Spinal cord (tissue), 10 donors: ENCODE measurements around the gene SSH2. TPM values are rescaled to one million over a fixed set of nuclear protein-coding genes. Genes with fewer than 3 reads are reported as not detected.
A peak's percentile ranks its signal among the peaks of the same experiment; 100 is the strongest.

ENCODE experiments used
- DNase-seq, 6 donors: peaks; one replicate each; pipeline versions ENCODE4 v3.0.0 to v3.0.0-alpha.2; 2013 to 2015; ENCODE audit warnings: low spot score in 6 of 6, low read depth in 4 of 6
- H3K27ac ChIP-seq: one replicate; pipeline ENCODE4 v1.5.1; 2013; ENCODE audit warnings: low read depth, low read length, control low read depth
- H3K27me3 ChIP-seq: one replicate; pipeline ENCODE4 v1.6.1; 2013; ENCODE audit warnings: low read length; ENCODE audit not compliant: control insufficient read depth, insufficient read depth
- H3K36me3 ChIP-seq: one replicate; pipeline ENCODE4 v1.6.1; 2013; ENCODE audit warnings: low read length; ENCODE audit not compliant: control insufficient read depth, insufficient read depth
- H3K4me1 ChIP-seq: one replicate; pipeline ENCODE4 v1.6.1; 2013; ENCODE audit warnings: low read length; ENCODE audit not compliant: control insufficient read depth, insufficient read depth
- H3K4me3 ChIP-seq: one replicate; pipeline ENCODE4 v1.5.1; 2013; ENCODE audit warnings: low read depth, low read length, control low read depth
- H3K9me3 ChIP-seq: one replicate; pipeline ENCODE4 v1.6.1; 2013; ENCODE audit warnings: low read length; ENCODE audit not compliant: control insufficient read depth, insufficient read depth
- WGBS: methylation state at CpG from one replicate; pipeline ENCODE4 v1.1.5; 2013; ENCODE audit warnings: missing lambda C conversion rate; ENCODE audit not compliant: insufficient coverage; 5-methylcytosine and 5-hydroxymethylcytosine counted together
- polyA plus RNA-seq, 2 donors: library from polyadenylated mRNA; unstranded; fragments of 120-200 nt; gene quantifications; one replicate each; pipeline ENCODE4 v1.2.1, GENCODE V29; 2013; ENCODE audit not compliant: insufficient read length in 2 of 2
- total RNA-seq, 2 donors: library from RNA; depleted of rRNA in 1 of 2; stranded (reverse); fragments of 120-200 nt in 1 of 2; fragments of >200 nt in 1 of 2; gene quantifications; one replicate each; pipeline versions ENCODE4 v1.2.3 to v1.2.4, GENCODE V29; 2013 to 2014
- donor health status: healthy.

Gene SSH2
- total and polyA plus RNA-seq, 4 donors: 22.5 to 26.6 (median 23.4) TPM

DNA sequence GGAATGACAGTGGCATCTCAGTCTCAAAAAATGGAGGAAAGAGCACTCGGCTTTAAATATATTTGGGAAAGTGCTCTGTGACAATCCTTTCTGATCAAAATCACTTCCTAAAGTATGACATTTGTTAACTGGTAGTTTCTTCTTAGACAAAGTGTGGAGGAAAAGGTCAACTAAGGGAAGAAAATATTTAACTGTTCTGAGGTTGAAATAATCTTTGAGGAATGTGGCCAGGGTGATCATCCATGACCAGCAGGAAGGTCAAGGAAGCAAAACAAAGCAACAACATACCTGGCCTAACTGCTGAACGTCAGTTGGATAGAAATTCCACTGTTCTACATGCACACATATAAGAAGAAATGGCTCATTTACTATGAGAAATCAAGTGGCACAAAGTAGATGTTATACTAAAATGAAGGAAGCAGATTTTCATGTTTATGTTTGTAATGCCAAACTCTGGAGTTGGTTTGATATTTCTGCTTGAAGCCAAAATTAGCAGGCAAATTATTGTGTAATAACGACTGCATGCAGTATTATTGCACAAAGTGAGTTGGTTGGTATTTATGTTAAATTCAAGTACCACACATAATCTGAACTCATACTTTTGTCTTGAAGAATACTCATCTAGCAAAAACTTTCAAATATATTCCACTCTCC, 220.0 kb downstream of the SSH2 start:
- no peak overlapping the region for H3K27ac ChIP-seq
- no peaks in the 10 kb centered on the region for H3K9me3 ChIP-seq
- no peak overlapping the region for H3K4me3 ChIP-seq
- no peaks in the 10 kb centered on the region for H3K4me1 ChIP-seq
- no CpG with 5 or more reads among the region's 3 CpGs for WGBS
- no peaks in the 10 kb centered on the region for H3K27me3 ChIP-seq
- H3K36me3 ChIP-seq: no peaks in the 10 kb centered on the region
- no peak for DNase-seq

GRCh38 chr17:29707212-29707571, 222.8 kb downstream of the SSH2 start:
- Histone ChIP-seq H3K27me3 (no peaks in the 10 kb centered on the region), H3K4me3 (no peak overlapping the region), H3K36me3 (peaks cover 3% of the 10 kb centered on the region), H3K27ac (no peak overlapping the region), H3K4me1 (no peaks in the 10 kb centered on the region), H3K9me3 (no peaks in the 10 kb centered on the region)
- DNase-seq: no peak

- no peak overlapping the region for H3K4me3 ChIP-seq
- H3K9me3 ChIP-seq: no peaks in the 10 kb centered on the region
- H3K27me3 ChIP-seq: no peaks in the 10 kb centered on the region
- no peaks in the 10 kb centered on the region for H3K4me1 ChIP-seq
- H3K27ac ChIP-seq: peak overlapping the region; percentile 7
- peaks cover 11% of the 10 kb centered on the region for H3K36me3 ChIP-seq
- DNase-seq: no peak
Observed at GRCh38 chr17:29706045-29706431, 224.0 kb downstream of the SSH2 start.

- no peak for DNase-seq
- H3K27me3 ChIP-seq: no peaks in the 10 kb centered on the region
- 87% methylated on average over 2 of the region's 3 CpGs for WGBS
- H3K9me3 ChIP-seq: no peaks in the 10 kb centered on the region
- no peak overlapping the region for H3K4me3 ChIP-seq
- H3K4me1 ChIP-seq: no peaks in the 10 kb centered on the region
- peak overlapping the region; percentile 7 for H3K27ac ChIP-seq
- H3K36me3 ChIP-seq: peaks cover 11% of the 10 kb centered on the region
Observed at GRCh38 chr17:29705386-29705785, 224.6 kb downstream of the SSH2 start.

GRCh38 chr17:29699283-29699682, 230.7 kb downstream of the SSH2 start:
- Histone ChIP-seq H3K9me3 (no peaks in the 10 kb centered on the region), H3K4me1 (peaks cover 4% of the 10 kb centered on the region), H3K4me3 (no peak overlapping the region), H3K27ac (peak overlapping the region; percentile 36), H3K36me3 (peaks cover 11% of the 10 kb centered on the region), H3K27me3 (no peaks in the 10 kb centered on the region)
- WGBS: 7% methylated on average over 2 of the region's 2 CpGs
- DNase-seq: peak in 2 of 6 donors; percentile 66 to 67

GRCh38 chr17:29698837-29699236, 231.2 kb downstream of the SSH2 start:
- no peaks in the 10 kb centered on the region for H3K27me3 ChIP-seq
- H3K36me3 ChIP-seq: peaks cover 11% of the 10 kb centered on the region
- no peaks in the 10 kb centered on the region for H3K9me3 ChIP-seq
- peaks cover 4% of the 10 kb centered on the region for H3K4me1 ChIP-seq
- peak overlapping the region; percentile 36 for H3K27ac ChIP-seq
- DNase-seq: no peak
- H3K4me3 ChIP-seq: no peak overlapping the region
- 80% methylated on average over 1 of the region's 1 CpG for WGBS

- Histone ChIP-seq H3K4me1 (peaks cover 4% of the 10 kb centered on the region), H3K4me3 (no peak overlapping the region), H3K27ac (no peak overlapping the region), H3K27me3 (no peaks in the 10 kb centered on the region), H3K36me3 (peaks cover 11% of the 10 kb centered on the region), H3K9me3 (no peaks in the 10 kb centered on the region)
- no peak for DNase-seq
- WGBS: no CpG with 5 or more reads among the region's 6 CpGs
Observed at GRCh38 chr17:29698019-29698777, 231.8 kb downstream of the SSH2 start.

DNA sequence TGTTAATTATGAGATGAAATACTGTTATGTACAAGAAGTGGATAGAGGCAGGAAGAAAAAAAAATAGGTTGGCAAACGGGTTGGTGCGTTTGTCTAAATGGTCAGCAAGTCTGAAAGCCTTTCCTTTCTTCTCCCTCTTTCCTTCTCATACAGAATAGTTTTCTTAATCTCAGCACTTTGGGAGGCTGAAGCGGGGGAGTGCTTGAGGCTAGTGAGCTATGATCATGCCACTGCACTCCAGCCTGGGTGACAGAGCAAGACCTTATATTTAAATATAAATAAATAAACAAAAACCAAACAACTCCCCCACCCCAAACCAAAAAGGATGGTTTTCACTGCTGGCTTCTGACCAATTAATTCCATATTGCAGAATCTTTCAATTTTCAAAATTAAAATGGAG, 232.7 kb downstream of the SSH2 start:
- peaks cover 11% of the 10 kb centered on the region for H3K36me3 ChIP-seq
- H3K27me3 ChIP-seq: no peaks in the 10 kb centered on the region
- H3K4me3 ChIP-seq: no peak overlapping the region
- DNase-seq: no peak
- WGBS: no CpG with 5 or more reads among the region's 3 CpGs
- peaks cover 4% of the 10 kb centered on the region for H3K4me1 ChIP-seq
- H3K9me3 ChIP-seq: no peaks in the 10 kb centered on the region
- no peak overlapping the region for H3K27ac ChIP-seq

GRCh38 chr17:29694918-29695563, 235.0 kb downstream of the SSH2 start:
- no CpG with 5 or more reads among the region's 5 CpGs for WGBS
- Histone ChIP-seq H3K4me1 (peaks cover 4% of the 10 kb centered on the region), H3K27ac (no peak overlapping the region), H3K9me3 (no peaks in the 10 kb centered on the region), H3K27me3 (no peaks in the 10 kb centered on the region), H3K36me3 (peaks cover 2% of the 10 kb centered on the region), H3K4me3 (no peak overlapping the region)
- no peak for DNase-seq

DNA sequence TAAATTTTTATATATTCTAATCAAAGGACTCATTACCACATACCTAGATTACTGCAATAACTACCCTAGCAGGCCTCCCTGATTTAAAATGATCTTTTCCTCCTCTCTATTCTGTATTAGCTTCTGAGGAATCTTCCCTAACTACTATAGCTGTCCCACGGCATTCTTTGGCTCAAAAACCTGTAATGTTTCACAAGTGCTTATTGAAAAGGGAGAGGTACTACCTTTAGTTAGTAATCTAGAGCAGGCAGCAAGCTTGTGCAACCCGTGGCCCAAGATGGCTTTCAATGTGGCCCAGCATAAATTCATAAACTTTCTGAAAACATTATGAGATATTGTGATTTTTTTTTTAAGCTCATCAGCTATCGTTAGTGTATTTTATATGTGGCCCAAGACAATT, 236.3 kb downstream of the SSH2 start:
- H3K36me3 ChIP-seq: peaks cover 2% of the 10 kb centered on the region
- H3K4me3 ChIP-seq: no peak overlapping the region
- H3K9me3 ChIP-seq: no peaks in the 10 kb centered on the region
- DNase-seq: no peak
- H3K27me3 ChIP-seq: no peaks in the 10 kb centered on the region
- WGBS: no CpG with 5 or more reads among the region's 3 CpGs
- peaks cover 4% of the 10 kb centered on the region for H3K4me1 ChIP-seq
- H3K27ac ChIP-seq: no peak overlapping the region
